HAP-1 (cell line): Measurements from ENCODE around the gene MUSTN1.

Experiments used
- DNase-seq, 2 experiments: peaks; one replicate each; pipeline ENCODE4 v3.0.0-alpha.2; 2016 to 2020; ENCODE audit warnings: low spot score in 2 of 2
- H3K27me3 ChIP-seq: fragments of 250-450 bp; sonication (Bioruptor Pico); 2 replicates; pipeline ENCODE4 v1.5.1; 2020; ENCODE audit warnings: low read depth, mild to moderate bottlenecking, moderate library complexity
- H3K36me3 ChIP-seq: fragments of 250-450 bp; sonication (Bioruptor Pico); replicated peaks from 2 replicates; pipeline ENCODE4 v1.5.1; 2020; ENCODE audit warnings: mild to moderate bottlenecking
- H3K4me1 ChIP-seq: fragments of 250-450 bp; sonication (Bioruptor Pico); 2 replicates; pipeline ENCODE4 v1.5.1; 2020; ENCODE audit warnings: mild to moderate bottlenecking
- H3K4me3 ChIP-seq: fragments of 250-450 bp; sonication (Bioruptor Pico); 2 replicates; pipeline ENCODE4 v1.5.1; 2020; ENCODE audit warnings: mild to moderate bottlenecking, moderate library complexity
- H3K9me3 ChIP-seq: fragments of 250-450 bp; sonication (Bioruptor Pico); 2 replicates; pipeline ENCODE4 v1.5.1; 2020; ENCODE audit warnings: mild to moderate bottlenecking, moderate library complexity
- in situ Hi-C: fragments of 300-500 bp; cut with MboI; formaldehyde crosslinking; loops from 3 replicates; pipeline ENCODE4 v1.14.3; 2020; ENCODE audit warnings: low sequenced_read_pairs, inconsistent platforms, mixed read lengths

Gene MUSTN1

GRCh38 chr3:52788890-52789745 is 45.7 kb downstream of the MUSTN1 start:
- no peak for DNase-seq
- Histone ChIP-seq H3K4me3 (no peak overlapping the region), H3K4me1 (no peaks in the 10 kb centered on the region), H3K36me3 (no peaks in the 10 kb centered on the region), H3K9me3 (no peaks in the 10 kb centered on the region), H3K27me3 (no peaks in the 10 kb centered on the region)
- in situ Hi-C loops, result no loop called here

- in situ Hi-C loops, result no loop called here
- no peaks in the 10 kb centered on the region for H3K9me3 ChIP-seq
These were observed 46.9 kb downstream of the MUSTN1 start for GRCh38 chr3:52787672-52788625.

GRCh38 chr3:52787246-52787645 is 47.6 kb downstream of the MUSTN1 start:
- Histone ChIP-seq H3K4me3 (no peak overlapping the region), H3K36me3 (no peaks in the 10 kb centered on the region), H3K9me3 (no peaks in the 10 kb centered on the region), H3K4me1 (no peaks in the 10 kb centered on the region), H3K27me3 (peaks cover 7% of the 10 kb centered on the region; the same call in 1 of the 2 replicates)
- in situ Hi-C loops, result no loop called here
- no peak for DNase-seq

More at GRCh38 chr3:52787672-52788625, 46.9 kb downstream of the MUSTN1 start:
- Histone ChIP-seq H3K4me3 (no peak overlapping the region), H3K4me1 (no peaks in the 10 kb centered on the region), H3K36me3 (no peaks in the 10 kb centered on the region), H3K27me3 (peaks cover 3% of the 10 kb centered on the region; the same call in 1 of the 2 replicates)
- DNase-seq, result no peak

DNA sequence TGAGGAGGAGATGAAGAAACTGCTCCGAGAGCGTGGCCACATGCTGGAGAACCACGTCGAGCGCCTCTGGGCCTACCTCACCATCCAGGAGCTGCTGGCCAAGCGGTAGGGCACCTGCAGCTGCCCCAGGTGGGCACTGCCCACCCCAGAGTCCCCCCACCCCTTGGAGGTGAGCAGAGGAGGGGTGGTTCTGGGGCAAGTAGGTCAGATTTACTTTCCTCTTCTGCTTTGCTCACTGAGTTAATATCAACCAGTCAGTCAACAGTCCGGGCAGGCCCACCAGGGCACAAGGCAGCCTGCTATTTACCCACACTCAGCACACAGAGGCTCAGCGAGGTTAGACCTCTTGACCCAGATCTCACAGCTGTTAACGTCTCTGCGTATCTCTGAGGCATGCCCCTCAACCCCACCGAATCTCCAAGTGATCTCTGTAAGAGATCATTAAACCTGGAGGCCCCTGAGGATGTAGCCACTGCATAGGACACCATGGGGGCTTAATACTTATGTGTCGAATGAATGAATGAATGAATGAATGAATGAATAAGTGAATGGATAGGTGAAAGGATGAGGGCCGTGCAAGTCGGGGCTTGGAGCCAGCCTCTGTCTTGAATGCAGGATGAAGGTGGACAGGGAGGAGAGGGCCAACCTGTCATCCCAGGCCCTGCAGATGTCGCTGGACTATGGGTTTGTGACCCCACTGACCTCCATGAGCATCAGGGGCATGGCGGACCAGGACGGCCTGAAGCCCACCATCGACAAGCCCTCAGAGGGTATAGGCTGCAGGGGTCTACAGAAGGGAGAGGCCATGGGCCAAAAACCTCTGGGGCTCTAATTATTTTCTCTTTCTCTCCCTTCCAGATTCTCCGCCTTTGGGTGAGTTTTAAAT is 48.2 kb downstream of the MUSTN1 start:
- in situ Hi-C loops, result no loop called here
- no peak for DNase-seq
- Histone ChIP-seq H3K27me3 (peaks cover 9% of the 10 kb centered on the region; the same call in 1 of the 2 replicates), H3K9me3 (no peaks in the 10 kb centered on the region), H3K36me3 (no peaks in the 10 kb centered on the region), H3K4me3 (no peak overlapping the region), H3K4me1 (no peaks in the 10 kb centered on the region)

GRCh38 chr3:52784931-52785590 is 49.8 kb downstream of the MUSTN1 start:
- no peaks in the 10 kb centered on the region for H3K36me3 ChIP-seq

DNA sequence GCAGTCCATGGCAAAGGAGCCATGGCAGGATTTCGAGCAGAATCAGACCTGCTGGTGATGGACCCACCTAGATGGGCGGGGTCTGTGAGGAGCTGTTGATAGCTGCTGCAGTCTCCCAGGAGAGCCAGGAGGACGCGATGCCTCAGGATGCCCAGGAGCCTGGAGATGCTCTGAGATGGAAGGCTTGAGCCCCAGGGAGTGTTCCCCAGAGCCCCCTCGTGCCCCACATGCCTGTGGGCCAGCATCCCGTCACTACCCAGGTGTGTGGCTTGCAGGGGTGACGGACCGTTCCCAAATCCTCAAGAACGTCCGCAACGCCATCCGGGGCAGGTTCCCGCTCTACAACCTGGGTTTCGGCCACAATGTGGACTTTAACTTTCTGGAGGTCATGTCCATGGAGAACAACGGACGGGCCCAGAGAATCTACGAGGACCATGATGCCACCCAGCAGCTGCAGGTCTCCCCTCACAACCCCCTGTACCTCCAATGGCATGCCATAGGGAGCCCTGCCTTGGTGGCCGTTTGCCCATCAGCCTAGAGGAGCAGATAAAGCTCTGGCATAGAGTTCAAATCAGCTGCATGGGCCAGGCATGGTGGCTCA is 50.7 kb downstream of the MUSTN1 start:
- no peak for DNase-seq
- Histone ChIP-seq H3K4me1 (no peaks in the 10 kb centered on the region), H3K27me3 (peaks cover 12% of the 10 kb centered on the region; the same call in 1 of the 2 replicates), H3K4me3 (no peak overlapping the region), H3K36me3 (no peaks in the 10 kb centered on the region), H3K9me3 (no peaks in the 10 kb centered on the region)
- in situ Hi-C loops, result no loop called here

More at GRCh38 chr3:52784931-52785590, 49.8 kb downstream of the MUSTN1 start:
- Histone ChIP-seq H3K9me3 (no peaks in the 10 kb centered on the region), H3K4me3 (no peak overlapping the region), H3K27me3 (peaks cover 12% of the 10 kb centered on the region; the same call in 1 of the 2 replicates), H3K4me1 (no peaks in the 10 kb centered on the region)
- DNase-seq, result no peak
- in situ Hi-C loops, result no loop called here

- no peaks in the 10 kb centered on the region for H3K4me1 ChIP-seq
- in situ Hi-C loops, result no loop called here
- peaks cover 12% of the 10 kb centered on the region; the same call in 1 of the 2 replicates for H3K27me3 ChIP-seq
- no peak overlapping the region for H3K4me3 ChIP-seq
- H3K9me3 ChIP-seq, result no peaks in the 10 kb centered on the region
- peak in 1 of 2 experiments; percentile 1 for DNase-seq
- H3K36me3 ChIP-seq, result no peaks in the 10 kb centered on the region
These were observed 51.6 kb downstream of the MUSTN1 start for GRCh38 chr3:52783211-52783555.
